A549 (cell line): ENCODE measurements around the gene ZP1. TPM values are rescaled to one million over a fixed set of nuclear protein-coding genes. Genes with fewer than 3 reads are reported as not detected.

ENCODE experiments used
- ATAC-seq, 2 experiments: fragments of 200-7000 bp in 1 of 2; fragments of >200 bp in 1 of 2; cut with Nextera tagmentation in 1 of 2; cut with Tn5 transposase in 1 of 2; 3 replicates each; pipeline versions ENCODE4 v1.8.0 to v1.9.1; 2018 to 2020; ENCODE audit warnings: mild to moderate bottlenecking in 1 of 2, moderate library complexity in 1 of 2
- CTCF ChIA-PET: fragments of 300-600 bp; sonication (Branson Sonifier 250); formaldehyde crosslinking; extraction: SDS; loops from one replicate; lab custom pipeline; 2021; ENCODE audit warnings: antibody characterized with exemption, inconsistent platforms; lab: Yijun Ruan, JAX
- POLR2A ChIA-PET: fragments of 350-600 bp; formaldehyde crosslinking; extraction: SDS; loops from one replicate; lab custom pipeline; 2021; ENCODE audit warnings: antibody characterized with exemption, inconsistent platforms; lab: Yijun Ruan, JAX
- DNase-seq, 2 experiments: peaks; one replicate each; pipeline versions ENCODE4 v3.0.0 to v3.0.0-alpha.2; 2011 to 2016; ENCODE audit warnings: low read depth in 1 of 2, low spot score in 1 of 2
- FAIRE-seq: peaks from 2 replicates; lab custom pipeline; 2011; peaks lifted over from hg19 to GRCh38; lab: Jason Lieb, UNC
- H3K27ac ChIP-seq, 2 experiments: fragments of >200 bp; sonication (Bioruptor Twin); formaldehyde crosslinking; 3 replicates each; pipeline ENCODE4 v1.5.1; 2016 to 2017
- H3K4me1 ChIP-seq: fragments of >200 bp; sonication (Bioruptor Twin); formaldehyde crosslinking; 3 replicates; pipeline ENCODE4 v1.6.1; 2016
- H3K4me2 ChIP-seq: fragments of >200 bp; sonication (Bioruptor Twin); formaldehyde crosslinking; 3 replicates; pipeline ENCODE4 v1.6.1; 2016
- H3K4me3 ChIP-seq: fragments of >200 bp; sonication (Bioruptor Twin); formaldehyde crosslinking; 3 replicates; pipeline ENCODE4 v1.5.1; 2016
- H3K9me3 ChIP-seq: fragments of >200 bp; sonication (Bioruptor Twin); formaldehyde crosslinking; 3 replicates; pipeline ENCODE4 v1.6.1; 2016
- BHLHE40 ChIP-seq: IDR thresholded peaks from 2 replicates; pipeline ENCODE4 v1.6.1; 2012; ENCODE audit warnings: low read depth, low read length, inconsistent platforms
- CBX2 ChIP-seq: fragments of 200-600 bp; sonication (generic); IDR thresholded peaks from 2 replicates; pipeline ENCODE4 v1.6.1; 2016; ENCODE audit warnings: low read depth, mild to moderate bottlenecking, borderline replicate concordance
- CEBPB ChIP-seq, 2 experiments: fragments of >200 bp in 1 of 2; sonication (Bioruptor Twin) in 1 of 2; formaldehyde crosslinking in 1 of 2; IDR thresholded peaks; 2 replicates each; pipeline ENCODE4 v1.6.1; 2012 to 2016
- CHD2 ChIP-seq: fragments of 150-350 bp; IDR thresholded peaks from 2 replicates; pipeline ENCODE4 v1.6.1; 2014; ENCODE audit warnings: low read length; ENCODE audit not compliant: partially characterized antibody
- EHF ChIP-seq: fragments of 250-450 bp; sonication (Bioruptor Pico); IDR thresholded peaks from 2 replicates; pipeline ENCODE4 v1.5.0; 2020; ENCODE audit warnings: mild to moderate bottlenecking
- EHMT2 ChIP-seq: fragments of 200-600 bp; sonication (generic); IDR thresholded peaks from 2 replicates; pipeline ENCODE4 v1.6.1; 2016; ENCODE audit warnings: antibody characterized with exemption, low read depth, mild to moderate bottlenecking, moderate library complexity
- EP300 ChIP-seq, 2 experiments: fragments of >200 bp; sonication (Bioruptor Twin); formaldehyde crosslinking; IDR thresholded peaks; 2 replicates in 1 of 2; 3 replicates in 1 of 2; pipeline ENCODE4 v1.6.1; 2016 to 2017
- ESRRA ChIP-seq: fragments of 150-350 bp; IDR thresholded peaks from 2 replicates; pipeline ENCODE4 v1.6.1; 2014; ENCODE audit warnings: mild to moderate bottlenecking, low read length, borderline replicate concordance
- FOSB ChIP-seq: fragments of 250-450 bp; sonication (Bioruptor Pico); IDR thresholded peaks from 2 replicates; pipeline ENCODE4 v1.5.0; 2020; ENCODE audit warnings: mild to moderate bottlenecking, moderate library complexity
- GATA3 ChIP-seq: IDR thresholded peaks from 2 replicates; pipeline ENCODE4 v1.6.1; 2012; ENCODE audit warnings: borderline replicate concordance
- HOXA7 ChIP-seq: fragments of 250-450 bp; sonication (Bioruptor Pico); IDR thresholded peaks from 2 replicates; pipeline ENCODE4 v1.5.0; 2020; ENCODE audit warnings: mild to moderate bottlenecking, moderate library complexity
- HOXB13 ChIP-seq: fragments of 250-450 bp; sonication (Bioruptor Pico); IDR thresholded peaks from 2 replicates; pipeline ENCODE4 v1.5.0; 2020; ENCODE audit warnings: low read depth, mild to moderate bottlenecking, moderate library complexity
- HOXB5 ChIP-seq: fragments of 250-450 bp; sonication (Bioruptor Pico); IDR thresholded peaks from 2 replicates; pipeline ENCODE4 v1.5.0; 2020; ENCODE audit warnings: mild to moderate bottlenecking, moderate library complexity
- JUN ChIP-seq, 2 experiments: fragments of >200 bp; sonication (Bioruptor Twin); formaldehyde crosslinking; IDR thresholded peaks; 2 replicates in 1 of 2; 3 replicates in 1 of 2; pipeline ENCODE4 v1.6.1; 2016 to 2017
- JUNB ChIP-seq: fragments of >200 bp; sonication (Bioruptor Twin); formaldehyde crosslinking; IDR thresholded peaks from 2 replicates; pipeline ENCODE4 v1.6.1; 2016
- KDM1A ChIP-seq: fragments of 200-600 bp; sonication (generic); IDR thresholded peaks from 2 replicates; pipeline ENCODE4 v1.6.1; 2016; ENCODE audit warnings: low read depth, mild to moderate bottlenecking
- MAFK ChIP-seq: fragments of 450-650 bp; IDR thresholded peaks from 2 replicates; pipeline ENCODE4 v1.6.1; 2014; ENCODE audit not compliant: partially characterized antibody
- MAZ ChIP-seq: fragments of 150-350 bp; IDR thresholded peaks from 2 replicates; pipeline ENCODE4 v1.6.1; 2014; ENCODE audit warnings: antibody characterized with exemption, low read depth, low read length, borderline replicate concordance
- NR3C1 ChIP-seq: fragments of >200 bp; sonication (Bioruptor Twin); formaldehyde crosslinking; IDR thresholded peaks from 3 replicates; pipeline ENCODE4 v1.6.1; 2017
- POLR2AphosphoS2 ChIP-seq: conservative IDR thresholded peaks from 2 replicates; pipeline ENCODE4 v1.6.1; 2012; ENCODE audit warnings: low read length, improper control_type of control experiment, inconsistent platforms
- TFCP2L1 ChIP-seq: fragments of 250-450 bp; sonication (Bioruptor Pico); IDR thresholded peaks from 2 replicates; pipeline ENCODE4 v1.5.0; 2021; ENCODE audit warnings: mild to moderate bottlenecking
- ZC3H11A ChIP-seq: fragments of 450-650 bp; IDR thresholded peaks from 2 replicates; pipeline ENCODE4 v1.6.1; 2014; ENCODE audit warnings: antibody characterized with exemption, mild to moderate bottlenecking
- WGBS: methylation state at CpG from one replicate; pipeline ENCODE4 v1.1.6; 2017; ENCODE audit errors: missing lambda C conversion rate; 5-methylcytosine and 5-hydroxymethylcytosine counted together
- polyA plus RNA-seq, 4 experiments: library from polyadenylated mRNA; depleted of rRNA in 3 of 4; stranded (reverse); fragments of >200 nt; fragmentation: RNase III in 1 of 4; extraction: RNeasy Plus Mini Kit Qiagen cat#74134 plus additional on column Dnase treatment in 1 of 4; gene quantifications; 2 replicates in 3 of 4; 3 replicates in 1 of 4; pipeline ENCODE4 v1.2.3, GENCODE V29; 2011 to 2017
- TF ChIP-seq, protein P1 (sequence below): fragments of >200 bp; sonication (Bioruptor Twin); formaldehyde crosslinking; IDR thresholded peaks from 2 replicates; pipeline ENCODE4 v1.6.1; 2016
- TF ChIP-seq, protein P2 (sequence below): fragments of 450-650 bp; IDR thresholded peaks from 2 replicates; pipeline ENCODE4 v1.6.1; 2014; ENCODE audit warnings: antibody characterized with exemption
- TF ChIP-seq, protein P3 (sequence below): fragments of >200 bp; sonication (Bioruptor Twin); formaldehyde crosslinking; IDR thresholded peaks from 3 replicates; pipeline ENCODE4 v1.6.1; 2016
- TF ChIP-seq, protein P4 (sequence below): fragments of >200 bp; sonication (Bioruptor Twin); formaldehyde crosslinking; IDR thresholded peaks from 3 replicates; pipeline ENCODE4 v1.5.1; 2016
- TF ChIP-seq, protein P5 (sequence below): IDR thresholded peaks from 2 replicates; pipeline ENCODE4 v1.6.1; 2012
- TF ChIP-seq, protein P6 (sequence below): fragments of 250-450 bp; sonication (Bioruptor Pico); IDR thresholded peaks from 2 replicates; pipeline ENCODE4 v1.5.0; 2020; ENCODE audit warnings: low read depth, mild to moderate bottlenecking, moderate library complexity
- TF ChIP-seq, protein P7 (sequence below): fragments of 250-450 bp; sonication (Bioruptor Pico); IDR thresholded peaks from 2 replicates; pipeline ENCODE4 v1.5.0; 2021; ENCODE audit warnings: mild to moderate bottlenecking, moderate library complexity, borderline replicate concordance

ZP1 gene
- polyA plus RNA-seq, 2 of the 4 experiments (the other 2 are of a cell fraction), result 0.06 to 0.30 TPM

DNA sequence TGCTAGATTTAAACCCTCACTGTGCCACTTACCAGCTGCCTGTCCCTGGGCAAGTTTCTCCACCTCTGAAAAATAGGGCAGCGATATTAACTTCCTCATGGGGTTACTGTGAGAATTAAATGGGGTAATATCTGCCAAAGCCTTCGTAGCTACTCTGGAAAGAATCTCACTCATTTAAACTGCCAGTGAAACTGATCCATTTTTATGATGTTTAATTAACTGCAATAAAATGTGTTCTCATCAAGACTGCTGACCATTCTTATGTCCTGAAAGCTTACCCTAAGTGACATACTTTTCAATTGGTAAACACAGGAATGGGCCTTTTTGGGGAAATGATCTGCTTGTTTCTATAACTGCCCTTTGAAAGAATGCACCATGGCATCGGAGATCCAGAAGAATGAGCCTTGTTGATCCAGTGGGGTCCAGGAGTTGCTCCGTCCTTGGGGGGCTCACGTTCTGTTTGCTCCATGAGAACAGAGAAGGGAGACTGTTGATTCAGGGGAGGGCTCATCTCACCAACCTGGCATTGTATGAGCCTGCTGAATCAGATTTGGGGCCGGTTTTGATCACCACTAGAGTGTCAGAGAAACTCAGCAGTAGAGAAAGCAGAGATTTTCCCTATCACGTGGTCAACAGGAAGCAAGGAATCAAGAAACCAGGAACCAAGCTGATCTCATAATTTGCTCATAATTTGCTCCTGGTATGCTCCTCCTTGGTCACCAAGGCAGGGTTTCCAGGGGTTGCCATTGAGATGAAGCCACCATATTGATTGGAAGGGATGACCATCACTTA lies 32.4 kb upstream of the ZP1 start:
- no peak overlapping the region for H3K27ac ChIP-seq

DNA sequence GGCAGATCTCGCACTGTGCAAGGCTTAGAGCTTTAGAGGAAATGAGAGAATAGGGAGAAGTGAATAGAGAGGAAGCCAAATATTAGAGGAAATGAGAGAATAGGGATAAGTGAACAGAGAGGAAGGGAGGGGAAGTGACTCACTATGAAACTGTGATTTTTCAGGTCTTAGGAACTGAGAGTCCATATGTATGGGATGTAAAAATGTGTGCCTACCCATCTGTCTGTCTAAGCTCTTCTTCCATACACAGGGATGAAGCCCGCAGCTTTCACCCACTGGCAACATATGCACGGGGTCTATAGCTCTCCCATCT lies 31.9 kb upstream of the ZP1 start:
- H3K4me3 ChIP-seq, result no peak overlapping the region
- H3K9me3 ChIP-seq, result no peaks in the 10 kb centered on the region
- no peak overlapping the region for H3K27ac ChIP-seq
- H3K4me2 ChIP-seq, result no peak overlapping the region
- H3K4me1 ChIP-seq, result no peaks in the 10 kb centered on the region
- ATAC-seq (no peak), DNase-seq (no peak), FAIRE-seq (no peak)
- TF ChIP-seq BHLHE40 (no peak), HOXB13 (no peak), MAFK (no peak), HOXB5 (no peak), NR3C1 (no peak), HOXA7 (CRISPR knock-in tag) (no peak), FOSB (CRISPR knock-in tag) (no peak), EHF (CRISPR knock-in tag) (no peak), GATA3 (no peak), EHMT2 (no peak), TFCP2L1 (CRISPR knock-in tag) (no peak), KDM1A (no peak), CBX2 (no peak), JUN (IDR thresholded peaks at IDR 0.05) (no peak)
- TF ChIP-seq, protein P1, sequence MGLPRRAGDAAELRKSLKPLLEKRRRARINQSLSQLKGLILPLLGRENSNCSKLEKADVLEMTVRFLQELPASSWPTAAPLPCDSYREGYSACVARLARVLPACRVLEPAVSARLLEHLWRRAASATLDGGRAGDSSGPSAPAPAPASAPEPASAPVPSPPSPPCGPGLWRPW, result no peak
- TF ChIP-seq, protein P2, sequence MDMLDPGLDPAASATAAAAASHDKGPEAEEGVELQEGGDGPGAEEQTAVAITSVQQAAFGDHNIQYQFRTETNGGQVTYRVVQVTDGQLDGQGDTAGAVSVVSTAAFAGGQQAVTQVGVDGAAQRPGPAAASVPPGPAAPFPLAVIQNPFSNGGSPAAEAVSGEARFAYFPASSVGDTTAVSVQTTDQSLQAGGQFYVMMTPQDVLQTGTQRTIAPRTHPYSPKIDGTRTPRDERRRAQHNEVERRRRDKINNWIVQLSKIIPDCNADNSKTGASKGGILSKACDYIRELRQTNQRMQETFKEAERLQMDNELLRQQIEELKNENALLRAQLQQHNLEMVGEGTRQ, result no peak
- ChIA-PET POLR2A (no interaction called here), CTCF (interaction anchor here (1.0 to 3.8 kb wide), 5 partner anchors 23 to 549 kb away, joined by 3 to 18 read pairs (median 3); no protein-coding TSS in a partner anchor)
- WGBS, result 49% methylated on average over 3 of the region's 3 CpGs

More for the DNA sequence above, 32.4 kb upstream of the ZP1 start:
- Histone ChIP-seq H3K4me3 (no peak overlapping the region), H3K4me2 (no peak overlapping the region), H3K4me1 (no peaks in the 10 kb centered on the region), H3K9me3 (no peaks in the 10 kb centered on the region)
- DNase-seq (no peak), FAIRE-seq (no peak), ATAC-seq (no peak)
- ChIA-PET POLR2A (no interaction called here), CTCF (interaction anchor here (0.8 to 3.8 kb wide), 6 partner anchors 22 to 550 kb away, joined by 3 to 18 read pairs (median 3); no protein-coding TSS in a partner anchor)
- TF ChIP-seq, protein P3, sequence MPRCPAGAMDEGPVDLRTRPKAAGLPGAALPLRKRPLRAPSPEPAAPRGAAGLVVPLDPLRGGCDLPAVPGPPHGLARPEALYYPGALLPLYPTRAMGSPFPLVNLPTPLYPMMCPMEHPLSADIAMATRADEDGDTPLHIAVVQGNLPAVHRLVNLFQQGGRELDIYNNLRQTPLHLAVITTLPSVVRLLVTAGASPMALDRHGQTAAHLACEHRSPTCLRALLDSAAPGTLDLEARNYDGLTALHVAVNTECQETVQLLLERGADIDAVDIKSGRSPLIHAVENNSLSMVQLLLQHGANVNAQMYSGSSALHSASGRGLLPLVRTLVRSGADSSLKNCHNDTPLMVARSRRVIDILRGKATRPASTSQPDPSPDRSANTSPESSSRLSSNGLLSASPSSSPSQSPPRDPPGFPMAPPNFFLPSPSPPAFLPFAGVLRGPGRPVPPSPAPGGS, result no peak
- TF ChIP-seq ZC3H11A (no peak), TFCP2L1 (CRISPR knock-in tag) (no peak), MAZ (no peak), EP300 (IDR thresholded peaks at IDR 0.05) (no peak), CHD2 (no peak), JUNB (no peak), GATA3 (no peak), FOSB (CRISPR knock-in tag) (no peak), ESRRA (no peak), EHF (CRISPR knock-in tag) (no peak), CEBPB (IDR thresholded peaks at IDR 0.05) (no peak), POLR2AphosphoS2 (no peak)
- TF ChIP-seq, protein P4, sequence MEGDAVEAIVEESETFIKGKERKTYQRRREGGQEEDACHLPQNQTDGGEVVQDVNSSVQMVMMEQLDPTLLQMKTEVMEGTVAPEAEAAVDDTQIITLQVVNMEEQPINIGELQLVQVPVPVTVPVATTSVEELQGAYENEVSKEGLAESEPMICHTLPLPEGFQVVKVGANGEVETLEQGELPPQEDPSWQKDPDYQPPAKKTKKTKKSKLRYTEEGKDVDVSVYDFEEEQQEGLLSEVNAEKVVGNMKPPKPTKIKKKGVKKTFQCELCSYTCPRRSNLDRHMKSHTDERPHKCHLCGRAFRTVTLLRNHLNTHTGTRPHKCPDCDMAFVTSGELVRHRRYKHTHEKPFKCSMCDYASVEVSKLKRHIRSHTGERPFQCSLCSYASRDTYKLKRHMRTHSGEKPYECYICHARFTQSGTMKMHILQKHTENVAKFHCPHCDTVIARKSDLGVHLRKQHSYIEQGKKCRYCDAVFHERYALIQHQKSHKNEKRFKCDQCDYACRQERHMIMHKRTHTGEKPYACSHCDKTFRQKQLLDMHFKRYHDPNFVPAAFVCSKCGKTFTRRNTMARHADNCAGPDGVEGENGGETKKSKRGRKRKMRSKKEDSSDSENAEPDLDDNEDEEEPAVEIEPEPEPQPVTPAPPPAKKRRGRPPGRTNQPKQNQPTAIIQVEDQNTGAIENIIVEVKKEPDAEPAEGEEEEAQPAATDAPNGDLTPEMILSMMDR, result no peak
- TF ChIP-seq, protein P5, sequence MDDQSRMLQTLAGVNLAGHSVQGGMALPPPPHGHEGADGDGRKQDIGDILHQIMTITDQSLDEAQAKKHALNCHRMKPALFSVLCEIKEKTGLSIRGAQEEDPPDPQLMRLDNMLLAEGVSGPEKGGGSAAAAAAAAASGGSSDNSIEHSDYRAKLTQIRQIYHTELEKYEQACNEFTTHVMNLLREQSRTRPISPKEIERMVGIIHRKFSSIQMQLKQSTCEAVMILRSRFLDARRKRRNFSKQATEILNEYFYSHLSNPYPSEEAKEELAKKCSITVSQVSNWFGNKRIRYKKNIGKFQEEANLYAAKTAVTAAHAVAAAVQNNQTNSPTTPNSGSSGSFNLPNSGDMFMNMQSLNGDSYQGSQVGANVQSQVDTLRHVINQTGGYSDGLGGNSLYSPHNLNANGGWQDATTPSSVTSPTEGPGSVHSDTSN, result no peak
- TF ChIP-seq, protein P6, sequence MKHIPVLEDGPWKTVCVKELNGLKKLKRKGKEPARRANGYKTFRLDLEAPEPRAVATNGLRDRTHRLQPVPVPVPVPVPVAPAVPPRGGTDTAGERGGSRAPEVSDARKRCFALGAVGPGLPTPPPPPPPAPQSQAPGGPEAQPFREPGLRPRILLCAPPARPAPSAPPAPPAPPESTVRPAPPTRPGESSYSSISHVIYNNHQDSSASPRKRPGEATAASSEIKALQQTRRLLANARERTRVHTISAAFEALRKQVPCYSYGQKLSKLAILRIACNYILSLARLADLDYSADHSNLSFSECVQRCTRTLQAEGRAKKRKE, result no peak
- TF ChIP-seq, protein P7, sequence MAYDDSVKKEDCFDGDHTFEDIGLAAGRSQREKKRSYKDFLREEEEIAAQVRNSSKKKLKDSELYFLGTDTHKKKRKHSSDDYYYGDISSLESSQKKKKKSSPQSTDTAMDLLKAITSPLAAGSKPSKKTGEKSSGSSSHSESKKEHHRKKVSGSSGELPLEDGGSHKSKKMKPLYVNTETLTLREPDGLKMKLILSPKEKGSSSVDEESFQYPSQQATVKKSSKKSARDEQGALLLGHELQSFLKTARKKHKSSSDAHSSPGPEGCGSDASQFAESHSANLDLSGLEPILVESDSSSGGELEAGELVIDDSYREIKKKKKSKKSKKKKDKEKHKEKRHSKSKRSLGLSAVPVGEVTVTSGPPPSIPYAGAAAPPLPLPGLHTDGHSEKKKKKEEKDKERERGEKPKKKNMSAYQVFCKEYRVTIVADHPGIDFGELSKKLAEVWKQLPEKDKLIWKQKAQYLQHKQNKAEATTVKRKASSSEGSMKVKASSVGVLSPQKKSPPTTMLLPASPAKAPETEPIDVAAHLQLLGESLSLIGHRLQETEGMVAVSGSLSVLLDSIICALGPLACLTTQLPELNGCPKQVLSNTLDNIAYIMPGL (CRISPR knock-in tag), result no peak
- 33% methylated on average over 7 of the region's 7 CpGs for WGBS
